Measurements from ENCODE around the gene ELAVL4. TPM values are rescaled to one million over a fixed set of nuclear protein-coding genes. Genes with fewer than 3 reads are reported as not detected.

Gene ELAVL4
- total RNA-seq, 1 experiment from 2014 or later = not detected

DNA sequence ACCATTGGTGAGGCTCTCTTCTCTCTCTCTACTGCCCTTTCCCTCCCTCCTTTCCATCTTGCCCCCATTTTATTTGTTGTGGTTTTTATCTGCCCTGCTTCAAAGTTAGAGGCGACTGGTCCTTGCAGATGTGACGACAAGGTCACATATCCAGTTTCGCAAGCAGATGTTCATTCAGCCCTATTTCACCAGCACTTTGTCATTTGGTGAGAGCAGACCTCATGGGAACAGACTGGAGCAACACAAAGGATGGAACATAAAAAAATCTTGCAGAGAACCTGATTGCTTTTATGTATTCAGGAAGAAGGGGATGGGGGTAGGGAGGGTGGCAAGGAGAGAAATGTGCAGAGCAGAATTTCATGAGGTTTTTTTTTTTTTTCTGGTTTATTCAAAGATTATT lies 84.3 kb downstream of the ELAVL4 start:
- peaks cover 20% of the 10 kb centered on the region for H3K27me3 ChIP-seq (replicated peaks; ENCODE audit: insufficient read depth, low read depth, low read length, poor library complexity)
- no peak for DNase-seq (ENCODE audit: low spot score)
- ChIA-PET POLR2A (ENCODE audit: low non-redundant PET) (no interaction called here), CTCF (no interaction called here)
- BruUV-seq (replicated peaks) = no TSS peak
- TF ChIP-seq EZH2 (IDR thresholded peaks at IDR 0.05; ENCODE audit: borderline replicate concordance, low read depth, low read length, poor library complexity, severe bottlenecking) = no peak
- no peak overlapping the region for H3K27ac ChIP-seq (ENCODE audit: low read depth, low read length, poor library complexity, severe bottlenecking)
- no peaks in the 10 kb centered on the region for H3K36me3 ChIP-seq (ENCODE audit: insufficient read depth, low read length, poor library complexity, severe bottlenecking)
- intact Hi-C loops (cut with micrococcal nuclease; ENCODE audit: unreplicated experiment) = no loop called here
- no peak overlapping the region for H3K4me3 ChIP-seq (ENCODE audit: low read depth, low read length, poor library complexity, severe bottlenecking)
- H3K4me1 ChIP-seq (ENCODE audit: insufficient read depth, low read length, poor library complexity, severe bottlenecking) = no peaks in the 10 kb centered on the region
- H3K9me3 ChIP-seq (ENCODE audit: low read depth, low read length, poor library complexity, severe bottlenecking) = no peaks in the 10 kb centered on the region

DNA sequence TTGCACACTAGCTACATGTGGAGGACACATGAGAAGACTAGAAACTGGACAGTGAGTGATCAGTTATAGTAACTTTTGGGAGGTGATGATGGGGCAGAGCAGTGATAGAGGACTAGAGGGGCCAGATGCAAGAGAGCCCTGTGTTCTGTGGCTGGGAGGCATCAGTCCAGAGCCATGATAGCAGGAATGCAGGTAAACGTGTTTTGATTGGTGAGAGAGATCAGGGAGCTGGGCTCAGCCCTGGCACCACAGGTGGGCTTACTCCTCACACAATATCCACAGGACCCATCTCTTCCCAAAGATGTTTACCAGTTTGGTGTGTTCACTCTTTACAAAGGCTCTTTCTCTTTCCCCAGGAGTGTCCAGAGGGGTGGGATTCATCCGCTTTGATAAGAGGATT lies 86.5 kb downstream of the ELAVL4 start:
- ChIA-PET POLR2A (ENCODE audit: low non-redundant PET) (no interaction called here), CTCF (no interaction called here)
- Histone ChIP-seq H3K4me1 (ENCODE audit: insufficient read depth, low read length, poor library complexity, severe bottlenecking) (no peaks in the 10 kb centered on the region), H3K36me3 (ENCODE audit: insufficient read depth, low read length, poor library complexity, severe bottlenecking) (no peaks in the 10 kb centered on the region), H3K27ac (ENCODE audit: low read depth, low read length, poor library complexity, severe bottlenecking) (no peak overlapping the region), H3K9me3 (ENCODE audit: low read depth, low read length, poor library complexity, severe bottlenecking) (no peaks in the 10 kb centered on the region), H3K4me3 (ENCODE audit: low read depth, low read length, poor library complexity, severe bottlenecking) (no peak overlapping the region), H3K27me3 (replicated peaks; ENCODE audit: insufficient read depth, low read depth, low read length, poor library complexity) (peaks cover 26% of the 10 kb centered on the region)
- intact Hi-C loops (cut with micrococcal nuclease; ENCODE audit: unreplicated experiment) = no loop called here
- TF ChIP-seq EZH2 (IDR thresholded peaks at IDR 0.05; ENCODE audit: borderline replicate concordance, low read depth, low read length, poor library complexity, severe bottlenecking) = no peak
- TF ChIP-seq, protein P1, sequence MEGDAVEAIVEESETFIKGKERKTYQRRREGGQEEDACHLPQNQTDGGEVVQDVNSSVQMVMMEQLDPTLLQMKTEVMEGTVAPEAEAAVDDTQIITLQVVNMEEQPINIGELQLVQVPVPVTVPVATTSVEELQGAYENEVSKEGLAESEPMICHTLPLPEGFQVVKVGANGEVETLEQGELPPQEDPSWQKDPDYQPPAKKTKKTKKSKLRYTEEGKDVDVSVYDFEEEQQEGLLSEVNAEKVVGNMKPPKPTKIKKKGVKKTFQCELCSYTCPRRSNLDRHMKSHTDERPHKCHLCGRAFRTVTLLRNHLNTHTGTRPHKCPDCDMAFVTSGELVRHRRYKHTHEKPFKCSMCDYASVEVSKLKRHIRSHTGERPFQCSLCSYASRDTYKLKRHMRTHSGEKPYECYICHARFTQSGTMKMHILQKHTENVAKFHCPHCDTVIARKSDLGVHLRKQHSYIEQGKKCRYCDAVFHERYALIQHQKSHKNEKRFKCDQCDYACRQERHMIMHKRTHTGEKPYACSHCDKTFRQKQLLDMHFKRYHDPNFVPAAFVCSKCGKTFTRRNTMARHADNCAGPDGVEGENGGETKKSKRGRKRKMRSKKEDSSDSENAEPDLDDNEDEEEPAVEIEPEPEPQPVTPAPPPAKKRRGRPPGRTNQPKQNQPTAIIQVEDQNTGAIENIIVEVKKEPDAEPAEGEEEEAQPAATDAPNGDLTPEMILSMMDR (conservative IDR thresholded peaks at IDR 0.05; ENCODE audit: low read depth, low read length) = no peak
- no peak for DNase-seq (ENCODE audit: low spot score)
- no TSS peak for BruUV-seq (replicated peaks)

DNA sequence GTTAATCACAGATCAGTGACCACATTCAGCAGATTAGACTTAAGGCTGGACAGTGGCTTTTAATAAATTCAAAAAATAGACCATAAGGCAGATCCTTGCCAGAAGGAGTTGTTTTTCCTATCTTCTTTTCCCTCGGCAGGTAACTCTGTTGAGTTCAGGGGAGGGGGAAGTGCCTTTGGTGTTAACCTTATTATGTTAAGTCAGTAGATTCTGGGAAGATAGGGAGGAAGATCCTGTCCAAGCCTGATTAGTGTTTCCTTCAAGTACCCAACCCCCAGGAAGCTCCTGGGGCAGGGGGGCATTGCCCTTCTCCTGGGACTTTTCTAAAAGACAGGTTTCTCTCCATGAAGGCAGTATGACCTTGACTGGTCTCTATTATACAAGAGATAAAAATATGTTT lies 87.4 kb downstream of the ELAVL4 start:
- ChIA-PET CTCF (no interaction called here), POLR2A (ENCODE audit: low non-redundant PET) (no interaction called here)
- no peak for TF ChIP-seq EZH2 (IDR thresholded peaks at IDR 0.05; ENCODE audit: borderline replicate concordance, low read depth, low read length, poor library complexity, severe bottlenecking)
- TF ChIP-seq, protein P1 (conservative IDR thresholded peaks at IDR 0.05; ENCODE audit: low read depth, low read length) = no peak
- Histone ChIP-seq H3K27me3 (replicated peaks; ENCODE audit: insufficient read depth, low read depth, low read length, poor library complexity) (peaks cover 27% of the 10 kb centered on the region), H3K9me3 (ENCODE audit: low read depth, low read length, poor library complexity, severe bottlenecking) (no peaks in the 10 kb centered on the region), H3K36me3 (ENCODE audit: insufficient read depth, low read length, poor library complexity, severe bottlenecking) (no peaks in the 10 kb centered on the region), H3K27ac (ENCODE audit: low read depth, low read length, poor library complexity, severe bottlenecking) (no peak overlapping the region), H3K4me3 (ENCODE audit: low read depth, low read length, poor library complexity, severe bottlenecking) (no peak overlapping the region), H3K4me1 (ENCODE audit: insufficient read depth, low read length, poor library complexity, severe bottlenecking) (no peaks in the 10 kb centered on the region)
- no peak for DNase-seq (ENCODE audit: low spot score)
- BruUV-seq (replicated peaks) = no TSS peak
- intact Hi-C loops (cut with micrococcal nuclease; ENCODE audit: unreplicated experiment) = no loop called here

DNA sequence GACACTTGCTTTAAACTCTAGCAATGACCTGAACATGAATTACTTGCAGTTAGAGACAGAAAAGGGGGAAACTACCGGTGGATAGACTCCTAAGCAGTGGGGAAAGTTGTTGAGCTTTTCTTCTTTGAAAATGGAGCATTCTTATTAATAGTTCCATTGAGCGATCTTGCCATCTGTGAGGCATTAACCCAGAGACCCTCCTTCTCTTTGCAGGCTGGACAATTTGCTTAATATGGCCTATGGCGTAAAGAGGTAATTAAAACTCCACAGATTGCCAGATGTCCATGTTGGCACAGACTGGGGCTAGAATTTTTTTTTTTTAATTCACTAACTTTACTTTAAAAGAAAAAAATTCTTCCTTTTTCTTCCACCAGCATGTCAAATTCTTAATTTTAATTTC lies 88.5 kb downstream of the ELAVL4 start:
- Histone ChIP-seq H3K27me3 (replicated peaks; ENCODE audit: insufficient read depth, low read depth, low read length, poor library complexity) (peaks cover 33% of the 10 kb centered on the region), H3K36me3 (ENCODE audit: insufficient read depth, low read length, poor library complexity, severe bottlenecking) (no peaks in the 10 kb centered on the region), H3K9me3 (ENCODE audit: low read depth, low read length, poor library complexity, severe bottlenecking) (no peaks in the 10 kb centered on the region), H3K4me1 (ENCODE audit: insufficient read depth, low read length, poor library complexity, severe bottlenecking) (no peaks in the 10 kb centered on the region), H3K27ac (ENCODE audit: low read depth, low read length, poor library complexity, severe bottlenecking) (no peak overlapping the region), H3K4me3 (ENCODE audit: low read depth, low read length, poor library complexity, severe bottlenecking) (no peak overlapping the region)
- BruUV-seq (replicated peaks) = no TSS peak
- TF ChIP-seq, protein P1 (conservative IDR thresholded peaks at IDR 0.05; ENCODE audit: low read depth, low read length) = no peak
- TF ChIP-seq EZH2 (IDR thresholded peaks at IDR 0.05; ENCODE audit: borderline replicate concordance, low read depth, low read length, poor library complexity, severe bottlenecking) = no peak
- CTCF ChIA-PET = no interaction called here
- POLR2A ChIA-PET (ENCODE audit: low non-redundant PET) = no interaction called here
- no peak for DNase-seq (ENCODE audit: low spot score)
- intact Hi-C loops (cut with micrococcal nuclease; ENCODE audit: unreplicated experiment) = no loop called here

All from A673 (cell line).